GM15510 (cell line): ENCODE data around the gene CCDC78.

Experiments
- POLR2A ChIP-seq: IDR thresholded peaks from 3 replicates; pipeline ENCODE4 v1.6.1; 2011; ENCODE audit warnings: borderline replicate concordance; ENCODE audit not compliant: insufficient read length; ENCODE audit errors: extremely low read depth

Gene CCDC78

DNA sequence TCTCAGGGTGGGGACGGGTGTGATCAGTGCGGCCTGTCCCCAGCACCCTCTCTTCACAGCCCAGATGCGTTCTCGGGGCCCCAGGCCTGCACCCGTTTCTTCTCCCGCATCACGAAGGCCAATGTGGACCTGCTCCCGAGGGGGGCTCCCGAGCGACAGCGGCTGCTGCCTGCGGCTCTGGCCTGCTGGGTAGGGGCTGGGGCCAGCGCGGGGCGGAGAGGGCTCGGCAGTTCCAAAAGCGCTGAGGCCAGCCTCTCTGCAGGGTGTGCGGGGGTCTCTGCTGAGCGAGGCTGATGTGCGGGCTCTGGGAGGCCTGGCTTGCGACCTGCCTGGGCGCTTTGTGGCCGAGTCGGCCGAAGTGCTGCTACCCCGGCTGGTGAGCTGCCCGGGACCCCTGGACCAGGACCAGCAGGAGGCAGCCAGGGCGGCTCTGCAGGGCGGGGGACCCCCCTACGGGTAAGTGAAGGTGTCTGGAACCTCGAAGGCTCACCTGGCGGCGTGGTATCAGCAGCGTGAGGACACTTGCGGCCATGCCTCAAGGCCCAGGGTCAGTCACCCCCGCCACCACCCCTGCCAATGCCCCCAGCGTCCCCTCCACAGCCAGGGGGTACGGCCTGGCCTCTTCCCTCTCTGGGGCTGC, 38.7 kb upstream of the CCDC78 start:
- no peak for TF ChIP-seq POLR2A

- no peak for TF ChIP-seq POLR2A
These were observed 38.0 kb upstream of the CCDC78 start for GRCh38 chr16:764184-764750.

DNA sequence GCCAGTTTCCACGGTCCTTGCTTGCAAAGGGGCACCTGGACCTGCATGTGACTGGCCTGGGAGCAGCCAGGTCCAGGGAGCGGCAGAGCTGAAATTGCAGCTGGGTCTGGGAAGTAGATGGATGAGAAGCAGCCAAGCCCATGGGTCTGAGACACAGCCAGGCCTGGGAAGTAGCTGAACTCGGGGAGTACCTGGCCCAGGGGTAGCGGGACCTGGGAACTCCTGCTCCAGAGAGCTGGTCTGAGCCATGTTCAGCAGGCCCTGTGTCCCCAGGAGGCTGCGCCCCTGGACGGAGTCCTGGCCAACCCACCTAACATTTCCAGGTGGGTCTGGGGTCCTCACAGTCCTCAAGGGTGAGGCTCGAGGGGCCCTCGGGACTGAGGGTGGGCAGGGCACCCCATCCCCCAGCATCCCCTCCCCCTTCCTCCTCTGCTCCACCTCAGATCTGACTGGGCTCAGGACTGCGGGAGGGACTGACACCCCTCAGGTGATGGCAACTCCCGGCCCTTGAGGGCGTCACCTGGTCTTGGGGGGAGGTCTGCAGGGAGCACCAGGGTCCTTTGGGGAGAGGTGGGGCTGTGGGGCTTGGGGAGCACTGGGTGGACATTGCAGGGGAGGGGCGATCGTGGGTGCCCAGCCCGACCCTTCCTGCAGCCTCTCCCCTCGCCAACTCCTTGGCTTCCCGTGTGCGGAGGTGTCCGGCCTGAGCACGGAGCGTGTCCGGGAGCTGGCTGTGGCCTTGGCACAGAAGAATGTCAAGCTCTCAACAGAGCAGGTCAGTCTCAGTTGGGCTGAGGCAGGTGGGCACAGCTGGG, 37.3 kb upstream of the CCDC78 start:
- TF ChIP-seq POLR2A = no peak

- no peak for TF ChIP-seq POLR2A
These were observed 36.5 kb upstream of the CCDC78 start for GRCh38 chr16:762595-763268.

DNA sequence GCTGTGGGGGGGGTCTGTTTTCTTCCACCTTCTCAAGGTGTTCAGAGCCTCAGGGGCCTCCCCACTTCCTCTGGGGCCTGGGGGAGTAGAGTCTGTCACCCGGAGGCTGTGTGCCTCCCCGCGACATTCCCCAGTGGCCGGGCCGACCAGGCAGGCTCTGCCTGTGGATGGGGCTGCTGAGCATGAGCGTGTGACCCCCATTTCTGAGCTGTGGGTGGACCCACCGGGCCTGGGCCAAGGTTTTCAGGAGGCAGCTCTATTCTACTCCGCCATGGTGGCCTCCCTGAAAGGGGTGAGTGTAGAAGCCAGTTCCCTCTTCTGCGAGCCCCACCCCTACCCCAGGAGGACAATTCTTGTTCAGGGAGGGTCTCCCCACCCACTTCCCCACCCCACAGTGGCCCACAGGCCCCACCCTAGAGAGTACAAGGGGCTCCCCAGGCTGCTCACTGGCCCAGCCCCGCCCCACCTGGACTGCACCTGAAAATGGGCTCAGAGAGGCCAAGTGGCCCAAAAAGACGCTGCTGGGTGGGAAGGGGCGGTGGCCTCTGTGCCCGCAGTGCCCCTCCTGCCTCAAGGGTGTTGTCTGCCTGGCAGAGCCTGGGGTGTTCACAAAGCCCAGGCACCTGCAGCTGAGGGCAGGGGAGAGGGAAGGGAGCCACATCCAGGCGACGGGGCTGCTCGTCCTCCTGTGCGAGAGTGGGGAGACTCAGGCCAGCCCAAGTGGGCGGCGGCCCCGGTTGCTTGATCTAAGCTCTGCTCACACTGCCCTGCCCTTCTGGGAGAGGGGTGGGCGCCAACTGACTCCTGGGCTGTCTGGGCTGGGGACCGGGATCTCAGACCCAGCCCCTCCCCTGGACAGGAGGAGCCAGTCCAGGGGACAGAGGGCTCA, 35.6 kb upstream of the CCDC78 start:
- no peak for TF ChIP-seq POLR2A

GRCh38 chr16:760545-761343, 34.5 kb upstream of the CCDC78 start, which contains the start of gene MSLN:
Gene MSLN, plus strand, starts transcription at chr16:760734. Its CDS starts 1,947 bp downstream, at chr16:762681.
- no peak for TF ChIP-seq POLR2A

GRCh38 chr16:760065-760464, 33.8 kb upstream of the CCDC78 start:
- TF ChIP-seq POLR2A = no peak

DNA sequence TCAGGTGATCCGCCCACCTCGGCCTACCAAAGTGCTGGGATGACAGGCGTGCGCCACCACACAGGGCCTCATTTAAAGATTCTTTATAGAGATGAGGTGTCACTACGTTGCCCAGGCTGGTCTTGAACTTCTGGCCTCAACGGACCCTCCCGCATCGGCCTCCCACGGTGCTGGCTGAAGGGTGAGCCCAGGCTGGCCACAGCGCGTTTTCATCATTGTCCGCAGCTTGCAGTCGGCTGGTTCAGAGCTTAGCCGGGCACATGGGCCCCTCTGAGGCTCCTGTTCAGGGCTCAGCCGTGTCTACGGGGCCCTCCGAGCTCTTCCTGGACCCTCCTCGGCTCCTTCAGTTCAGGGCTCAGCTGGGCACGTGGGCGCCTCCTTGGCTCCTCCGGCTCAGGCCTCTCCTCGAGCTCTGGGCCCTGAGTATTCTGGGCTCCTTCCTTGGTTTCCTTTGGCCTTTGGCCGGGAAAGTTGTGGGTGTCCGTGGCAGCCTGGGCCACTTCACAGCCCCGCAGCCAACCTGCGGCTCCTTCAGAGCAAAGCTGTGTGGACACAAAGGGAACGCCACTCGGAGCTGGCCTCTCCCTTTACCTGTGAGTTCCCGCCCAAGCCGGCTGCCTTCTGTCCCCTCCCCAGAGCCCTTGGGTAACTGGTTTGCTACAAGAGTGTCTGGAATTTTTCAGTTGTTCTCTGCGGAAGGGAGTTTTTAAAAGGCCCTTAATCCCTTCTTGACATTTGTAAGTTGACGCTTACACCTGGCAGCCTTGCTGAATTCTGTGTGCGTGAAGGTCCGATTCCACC, 33.1 kb upstream of the CCDC78 start:
- no peak for TF ChIP-seq POLR2A

- TF ChIP-seq POLR2A = no peak
These were observed 30.2 kb upstream of the CCDC78 start for GRCh38 chr16:756428-756827.

- TF ChIP-seq POLR2A = no peak
These were observed 28.4 kb upstream of the CCDC78 start for GRCh38 chr16:754656-755055.

DNA sequence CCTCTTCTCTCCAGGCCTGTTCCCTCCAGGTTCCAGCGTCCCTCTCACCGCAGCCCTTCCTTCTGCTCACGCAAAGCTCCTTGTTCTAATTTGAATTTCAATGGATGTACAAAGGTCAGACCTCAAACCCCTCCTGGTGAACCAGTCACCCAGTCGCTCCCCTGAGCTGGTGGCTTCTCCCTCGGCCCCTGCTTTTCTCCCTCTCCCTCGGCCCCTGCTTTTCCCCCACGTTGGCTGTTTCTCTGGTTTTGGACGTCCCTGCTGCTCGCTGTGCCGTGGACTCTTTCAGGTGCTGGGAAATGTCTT, 25.7 kb upstream of the CCDC78 start:
- no peak for TF ChIP-seq POLR2A

DNA sequence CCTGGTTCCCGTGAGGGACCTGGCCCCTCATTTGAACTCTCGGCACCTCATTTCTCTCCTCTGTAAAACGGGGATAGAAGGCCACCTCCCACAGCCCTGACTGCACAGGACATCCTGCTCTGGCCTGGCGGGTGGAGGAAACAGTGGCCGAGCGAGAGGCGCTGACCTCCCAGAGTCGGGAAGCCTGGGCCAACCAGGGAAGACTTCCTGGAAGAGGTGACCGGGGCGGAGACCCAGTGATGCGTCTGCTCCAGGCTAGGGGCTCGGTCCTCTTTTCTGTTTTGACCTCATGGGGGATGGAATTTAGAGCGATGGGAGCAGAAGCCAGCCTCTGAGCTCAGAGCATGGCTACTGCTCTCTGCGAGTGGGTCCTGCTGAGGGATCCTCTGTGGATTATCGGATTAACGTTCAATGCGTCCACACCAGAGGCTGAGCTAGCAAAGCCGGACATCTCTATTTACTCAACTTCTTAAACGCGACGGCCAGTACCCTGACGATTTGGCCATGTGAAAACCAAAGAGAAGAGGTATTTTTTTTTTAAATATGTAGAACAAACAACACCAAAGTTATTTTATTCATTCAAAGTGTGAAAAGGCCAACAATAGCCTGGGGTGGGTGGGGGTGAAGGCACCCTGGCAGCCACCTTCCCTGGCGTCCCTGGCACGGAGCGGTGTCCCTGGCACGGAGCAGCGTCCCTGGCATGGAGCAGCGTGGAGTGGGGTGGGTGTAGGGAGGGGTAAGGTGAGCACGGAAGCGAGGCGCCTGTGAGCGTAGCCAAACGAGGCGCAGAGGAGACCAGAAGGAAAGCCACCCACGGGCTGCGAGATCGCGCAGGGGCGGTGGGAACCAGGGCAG, 25.1 kb upstream of the CCDC78 start:
- no peak for TF ChIP-seq POLR2A

DNA sequence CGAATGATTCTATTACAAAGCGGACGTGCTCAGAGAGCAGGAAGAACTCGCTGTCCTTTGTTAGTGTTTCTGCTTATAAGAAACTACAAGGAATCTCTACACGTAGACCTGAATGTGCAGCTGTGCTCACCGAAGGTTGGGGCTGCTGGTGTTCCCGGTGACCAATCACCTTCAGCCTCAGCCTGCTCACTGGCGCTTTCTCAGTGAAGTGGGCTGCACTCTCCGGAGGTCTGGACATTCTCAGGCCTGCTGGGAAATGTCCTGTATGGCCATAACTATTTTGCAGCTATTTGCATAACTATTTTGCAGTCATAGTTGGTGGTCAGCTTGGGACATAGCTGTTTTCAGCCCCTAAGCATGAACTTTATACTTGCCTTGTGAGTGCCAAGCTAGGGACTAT, 24.2 kb upstream of the CCDC78 start:
- no peak for TF ChIP-seq POLR2A

GRCh38 chr16:749010-749409, 22.8 kb upstream of the CCDC78 start:
- no peak for TF ChIP-seq POLR2A
